ENCODE measurements around the gene ABO.
A peak's percentile ranks its signal among the peaks of the same experiment; 100 is the strongest.
"Not testable (repeated sequence)": the region's sequence is repeated elsewhere in the genome, so short reads cannot be mapped to it uniquely, and the experiment has no call there.

ABO gene

DNA sequence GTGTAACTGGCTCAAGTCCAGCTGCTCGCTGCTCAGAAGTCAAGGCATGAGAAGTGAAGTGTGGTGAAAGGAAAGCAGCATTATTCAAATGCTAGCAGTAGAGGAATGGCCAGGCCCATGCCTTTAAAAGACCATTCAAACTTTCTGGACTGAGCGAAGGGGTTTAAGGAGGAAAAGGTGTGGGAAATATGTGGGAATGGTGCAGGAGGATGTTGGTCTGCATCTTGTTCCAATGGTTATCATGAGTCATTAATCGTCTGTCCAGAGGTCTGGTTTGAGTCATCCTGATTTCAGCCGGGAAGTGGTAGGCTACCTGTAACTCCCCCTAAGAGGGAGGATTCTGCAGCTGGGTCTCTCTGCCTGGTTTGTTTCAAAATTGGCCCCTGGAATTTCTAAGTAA is 60.7 kb downstream of the ABO start:
- in situ Hi-C loops (cut with HindIII; ENCODE audit: low pct_ligation_motif_present, low pct_unique_long_range_greater_than_20kb, low sequenced_read_pairs), result not testable (repeated sequence)
- DNase-seq, result peak; percentile 32

DNA sequence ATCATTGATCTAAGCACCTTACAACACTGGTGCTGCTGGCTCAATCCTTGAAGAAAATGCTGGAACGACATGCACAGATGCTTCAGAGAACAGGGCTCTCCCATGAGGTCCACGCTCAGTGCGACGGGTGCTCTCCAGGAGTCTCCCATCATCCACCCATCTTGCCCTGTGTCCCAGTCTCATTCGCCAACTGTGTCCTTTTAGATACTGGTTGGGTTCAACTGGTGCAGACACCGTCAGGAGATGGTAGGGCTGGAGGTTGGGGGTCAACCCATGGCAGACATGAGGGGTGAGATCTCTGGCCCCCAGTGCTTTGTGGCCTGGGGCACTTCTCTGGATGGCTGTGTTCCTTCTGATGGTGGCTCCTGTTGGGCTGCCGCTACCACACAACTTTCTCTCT is 64.4 kb downstream of the ABO start:
- in situ Hi-C loops (cut with HindIII; ENCODE audit: low pct_ligation_motif_present, low pct_unique_long_range_greater_than_20kb, low sequenced_read_pairs), result no loop called here
- no peak for DNase-seq

DNA sequence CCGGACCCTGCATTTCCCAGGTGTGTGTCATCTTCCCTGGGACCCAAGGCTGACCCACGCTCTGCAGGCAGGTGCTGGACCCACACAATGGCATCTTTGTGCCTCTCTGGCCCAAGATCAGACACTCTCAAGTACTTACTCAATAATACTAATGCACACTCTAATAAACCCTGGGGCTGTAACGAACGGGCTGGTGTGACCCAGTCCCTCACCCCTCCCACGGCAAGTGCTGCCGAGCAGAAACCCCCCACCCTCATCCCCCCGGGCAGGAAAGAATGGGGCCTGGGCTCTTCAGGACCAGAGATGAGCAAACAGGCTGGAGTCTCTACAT is 64.8 kb downstream of the ABO start:
- DNase-seq, result no peak
- in situ Hi-C loops (cut with HindIII; ENCODE audit: low pct_ligation_motif_present, low pct_unique_long_range_greater_than_20kb, low sequenced_read_pairs), result no loop called here

DNA sequence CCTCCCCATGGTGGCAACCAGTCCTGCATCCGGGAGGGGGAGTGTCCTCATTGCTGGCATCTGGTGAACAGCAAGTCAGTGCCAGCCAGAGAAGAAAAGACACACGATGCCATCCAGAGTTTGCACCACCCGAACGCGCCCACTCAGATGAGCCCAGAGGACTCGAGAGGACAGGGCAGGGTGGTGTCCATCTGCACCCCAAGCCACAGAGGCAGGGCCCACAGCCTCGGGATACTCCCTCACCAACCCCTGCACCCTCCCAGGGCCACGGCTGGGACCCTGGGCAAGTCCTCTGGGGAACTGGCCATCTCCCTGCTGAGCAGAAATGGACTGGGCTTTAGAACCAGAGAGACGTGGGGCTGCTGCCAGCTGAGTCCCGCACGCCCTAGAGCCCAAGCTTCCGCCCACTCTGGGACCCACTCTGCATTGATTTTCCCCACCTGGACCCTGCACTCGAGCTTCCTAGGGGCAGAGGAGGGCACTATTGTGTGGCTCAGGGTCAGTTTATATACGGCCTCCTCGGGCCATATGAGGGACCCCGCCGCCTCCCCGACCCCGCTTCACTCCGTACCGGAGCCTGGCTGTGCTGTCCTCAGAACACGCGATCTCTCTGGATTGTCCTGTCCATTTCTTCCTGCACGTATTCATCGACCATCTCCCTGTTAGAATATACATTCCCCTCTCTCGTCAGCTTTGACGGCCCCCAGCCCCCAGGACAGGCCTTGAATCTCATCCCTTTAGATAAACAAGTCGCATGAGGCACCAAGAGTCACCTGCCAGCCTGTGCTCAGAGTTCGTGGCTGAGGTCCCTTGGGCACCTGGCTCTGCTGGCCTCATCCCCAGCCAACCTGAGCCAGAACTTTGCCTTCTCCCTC is 65.4 kb downstream of the ABO start:
- in situ Hi-C loops (cut with HindIII; ENCODE audit: low pct_ligation_motif_present, low pct_unique_long_range_greater_than_20kb, low sequenced_read_pairs), result not testable (repeated sequence)

DNA sequence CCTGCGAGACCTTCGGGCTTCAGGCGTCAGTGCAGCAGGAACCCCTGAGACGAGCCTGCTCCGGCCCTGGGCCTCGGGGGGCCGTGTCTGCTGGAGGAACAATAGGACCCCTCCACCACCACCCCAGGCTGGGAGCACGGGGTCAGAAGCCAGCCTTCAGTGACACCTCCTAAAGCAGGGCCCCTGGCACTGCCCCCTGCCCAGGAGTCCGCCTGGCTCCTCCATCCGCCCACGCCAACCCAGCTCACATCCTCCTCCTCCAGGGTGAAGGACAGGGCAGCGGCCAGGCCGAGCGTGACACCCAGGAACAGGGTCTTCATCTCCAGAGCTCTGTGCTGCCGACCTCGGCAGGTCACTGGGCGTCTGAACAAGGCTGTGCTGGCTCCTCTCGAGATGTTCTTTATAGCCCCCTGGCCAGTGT is 66.1 kb downstream of the ABO start, which contains the start of gene OBP2B:
OBP2B (minus strand) TSS at position 371 of the 421 bp plus-strand sequence; CDS start at position 320, 51 bp downstream.
- DNase-seq; in situ Hi-C loops (cut with HindIII; ENCODE audit: low pct_ligation_motif_present, low pct_unique_long_range_greater_than_20kb, low sequenced_read_pairs): not testable (repeated sequence)

More for the DNA sequence above, 65.4 kb downstream of the ABO start:
- not testable (repeated sequence) for DNase-seq

DNA sequence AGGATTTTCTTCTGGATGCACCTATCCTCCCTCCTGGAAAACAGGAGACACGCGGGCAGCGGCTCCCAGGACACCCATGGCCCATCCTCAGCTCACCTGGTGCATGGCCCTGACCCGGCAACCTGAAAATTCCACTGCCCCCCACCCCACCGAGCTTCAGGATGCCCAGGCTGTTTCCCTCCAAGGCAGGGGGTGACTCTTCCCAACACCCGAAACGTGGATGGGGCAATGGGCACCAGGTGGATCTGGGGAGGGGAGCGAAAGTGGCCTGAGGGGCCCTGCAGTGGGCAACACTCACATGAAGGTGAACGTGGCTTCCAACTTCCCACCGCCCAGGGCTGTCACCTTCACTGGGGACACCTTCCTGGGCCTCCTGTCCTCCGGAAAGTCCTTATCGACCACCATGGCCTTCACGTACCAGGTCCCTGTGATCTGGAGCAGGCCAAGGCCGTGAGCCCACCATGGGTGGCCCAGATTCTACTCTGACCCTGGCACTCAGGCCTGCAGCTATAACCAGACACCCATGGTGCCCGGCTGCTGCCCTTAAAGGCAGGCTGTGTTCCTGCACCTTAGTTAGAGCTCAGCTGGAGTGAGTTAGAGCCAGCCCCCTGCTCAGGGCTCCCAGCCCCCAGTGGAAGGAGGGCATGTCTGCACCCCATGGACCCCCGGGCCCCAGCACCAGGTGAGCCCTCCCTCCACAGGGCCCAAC is 66.7 kb downstream of the ABO start:
- DNase-seq; in situ Hi-C loops (cut with HindIII; ENCODE audit: low pct_ligation_motif_present, low pct_unique_long_range_greater_than_20kb, low sequenced_read_pairs): not testable (repeated sequence)

DNA sequence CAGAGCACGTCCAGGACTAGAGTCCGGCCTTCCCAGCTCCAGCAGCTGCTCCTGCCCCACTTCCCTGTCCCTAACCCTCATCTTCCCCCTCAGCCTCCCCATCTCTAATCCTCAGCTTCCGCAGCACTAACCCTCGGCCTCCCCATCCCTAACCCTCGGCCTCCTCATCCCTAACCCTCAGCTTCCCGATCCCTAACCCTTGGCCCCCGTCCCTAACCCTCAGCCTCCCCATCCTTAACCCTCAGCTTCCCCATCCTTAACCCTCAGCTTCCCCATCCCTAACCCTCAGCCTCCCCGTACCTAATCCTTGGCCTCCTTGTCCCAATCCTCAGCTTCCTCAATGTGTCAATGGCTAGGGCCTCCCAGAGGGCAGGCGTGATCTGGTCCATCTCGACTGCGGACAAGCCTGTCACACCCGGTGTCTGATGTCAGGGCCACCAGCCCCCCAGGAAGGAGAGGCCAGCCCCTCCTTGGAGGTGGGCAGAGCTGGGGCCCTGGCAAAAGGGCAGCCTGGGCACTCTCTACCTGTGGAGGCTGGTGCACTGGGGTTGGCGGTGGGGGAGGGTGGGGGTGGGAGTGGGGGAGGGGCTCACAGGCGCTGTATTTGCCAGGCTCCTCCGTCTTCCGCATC is 67.3 kb downstream of the ABO start:
- DNase-seq, result no peak
- in situ Hi-C loops (cut with HindIII; ENCODE audit: low pct_ligation_motif_present, low pct_unique_long_range_greater_than_20kb, low sequenced_read_pairs), result no loop called here

DNA sequence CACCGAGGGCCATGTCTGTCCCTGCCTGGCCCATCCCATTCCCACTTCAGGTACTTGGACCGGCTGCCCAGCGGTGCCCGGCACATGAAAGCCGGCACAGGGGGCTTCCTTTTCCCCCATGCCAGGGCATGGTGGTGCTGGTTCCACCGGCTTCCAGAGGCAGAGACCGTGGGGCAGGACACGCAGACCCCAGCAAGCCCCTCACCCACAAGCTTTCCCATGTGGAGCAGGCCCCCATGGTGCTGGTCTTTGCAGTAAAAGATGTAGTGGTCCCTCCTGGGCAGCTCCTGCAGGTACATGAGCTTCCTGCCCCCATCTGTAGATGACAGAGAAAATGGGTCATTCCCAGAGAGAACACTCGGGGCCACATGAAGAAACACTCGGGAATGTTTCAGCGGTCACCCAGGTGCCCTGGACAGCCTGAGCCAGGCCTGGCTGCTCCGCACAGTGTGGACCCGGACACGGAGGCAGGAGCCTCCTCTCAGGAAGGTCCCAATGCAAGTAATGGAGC is 67.9 kb downstream of the ABO start:
- in situ Hi-C loops (cut with HindIII; ENCODE audit: low pct_ligation_motif_present, low pct_unique_long_range_greater_than_20kb, low sequenced_read_pairs), result no loop called here

DNA sequence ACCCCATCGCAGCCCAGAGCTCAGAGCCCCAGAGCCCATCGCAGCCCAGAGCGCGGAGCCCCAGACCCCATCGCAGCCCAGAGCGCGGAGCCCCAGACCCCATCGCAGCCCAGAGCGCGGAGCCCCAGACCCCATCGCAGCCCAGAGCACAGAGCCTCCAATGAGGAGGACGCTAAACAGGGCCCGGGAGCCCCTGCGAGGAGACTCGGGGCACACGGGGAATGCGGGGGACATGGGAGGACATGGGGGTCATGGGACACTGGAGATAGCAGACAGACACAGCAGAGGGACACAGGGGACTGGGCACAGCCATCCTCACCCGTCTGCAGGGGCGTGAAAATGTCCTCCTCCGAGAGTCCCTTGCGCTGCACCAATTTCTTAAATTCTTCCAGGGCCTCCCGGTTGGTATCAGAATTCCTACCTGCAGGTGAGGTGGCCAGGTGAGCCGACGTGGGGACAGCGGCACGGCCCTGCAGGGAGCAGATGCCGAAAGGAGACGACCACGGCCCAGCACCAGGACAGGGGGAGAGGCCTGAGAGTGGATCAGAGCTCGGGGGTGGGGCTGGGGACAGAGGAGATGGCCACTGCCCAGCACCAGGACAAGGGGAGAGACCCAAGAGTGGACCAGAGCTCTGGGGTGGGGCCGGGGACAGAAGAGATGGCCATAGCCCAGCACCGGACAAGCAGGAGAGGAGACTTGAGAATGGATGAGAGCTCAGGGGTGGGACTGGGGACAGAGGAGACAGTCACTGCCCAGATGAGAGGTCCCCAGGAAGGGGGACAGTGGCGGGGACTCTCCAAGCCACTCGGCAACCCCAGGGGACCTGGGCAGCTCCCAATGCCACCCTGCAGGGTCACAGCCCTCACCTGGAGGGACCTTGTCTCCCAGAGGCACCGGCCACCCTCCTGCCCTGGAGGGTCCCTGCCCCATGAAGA is 68.7 kb downstream of the ABO start:
- DNase-seq, result no peak

More for the DNA sequence above, 67.9 kb downstream of the ABO start:
- no peak for DNase-seq

DNA sequence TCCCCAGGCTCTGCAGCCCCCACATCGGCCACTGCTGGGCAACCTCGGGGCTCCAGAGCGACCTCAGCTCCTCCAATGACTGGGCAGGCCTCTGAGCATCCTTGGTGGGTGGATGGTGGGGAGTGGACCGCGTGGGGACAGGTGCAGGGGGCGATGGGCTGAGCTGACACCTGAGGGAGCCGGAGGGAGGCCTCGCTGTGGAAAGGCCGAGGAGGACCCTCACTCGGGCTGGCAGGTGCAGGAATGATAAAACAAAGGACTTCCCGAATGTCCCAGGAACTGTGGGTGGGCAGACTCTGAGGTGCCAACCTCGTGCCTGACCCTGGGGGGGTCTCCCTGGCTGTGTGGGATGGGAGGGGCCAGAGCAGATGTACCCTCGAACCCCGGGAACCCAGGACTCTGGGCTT is 69.5 kb downstream of the ABO start:
- in situ Hi-C loops (cut with HindIII; ENCODE audit: low pct_ligation_motif_present, low pct_unique_long_range_greater_than_20kb, low sequenced_read_pairs); DNase-seq: not testable (repeated sequence)

More for the DNA sequence above, 68.7 kb downstream of the ABO start:
- in situ Hi-C loops (cut with HindIII; ENCODE audit: low pct_ligation_motif_present, low pct_unique_long_range_greater_than_20kb, low sequenced_read_pairs), result no loop called here
